IMR-90 (cell line): Measurements from ENCODE around the gene TM7SF2. TPM values are rescaled to one million over a fixed set of nuclear protein-coding genes. Genes with fewer than 3 reads are reported as not detected.

Experiments
- ATAC-seq: fragments of 200-7000 bp; cut with Tn5 transposase; 2 replicates; pipeline ENCODE4 v1.9.1; 2020; ENCODE audit warnings: low read depth, mild to moderate bottlenecking, moderate library complexity
- BruUV-seq: library from RNA; stranded (reverse); fragments of 400-500 nt; replicated peaks from 2 replicates; lab custom pipeline; 2021; lab: Mats Ljungman, UMichigan
- CTCF ChIA-PET: fragments of 300-600 bp; formaldehyde crosslinking; extraction: SDS; loops from one replicate; lab custom pipeline; 2021; ENCODE audit warnings: antibody characterized with exemption; lab: Yijun Ruan, JAX
- POLR2A ChIA-PET: fragments of 300-600 bp; sonication (Branson Sonifier 250); formaldehyde crosslinking; loops from one replicate; lab custom pipeline; 2022; ENCODE audit warnings: antibody characterized with exemption; ENCODE audit not compliant: unreplicated experiment; lab: Charles Lee
- DNase-seq: peaks from one replicate; pipeline ENCODE4 v3.0.0; 2013
- H2AFZ ChIP-seq: replicated peaks from 2 replicates; pipeline ENCODE3; 2013; ENCODE audit warnings: low read length, mild to moderate bottlenecking; ENCODE audit not compliant: poor library complexity
- H2AK5ac ChIP-seq: 2 replicates; pipeline ENCODE4 v1.6.1; 2013; ENCODE audit warnings: low read depth, low read length, inconsistent platforms
- H2AK9ac ChIP-seq: replicated peaks from 2 replicates; pipeline ENCODE3; 2013; ENCODE audit warnings: mild to moderate bottlenecking, low read depth, low read length, moderate library complexity; ENCODE audit not compliant: poor library complexity
- H2BK120ac ChIP-seq: 2 replicates; pipeline ENCODE4 v1.6.1; 2013; ENCODE audit warnings: low read depth, low read length, inconsistent platforms
- H2BK15ac ChIP-seq: 3 replicates; pipeline ENCODE4 v1.6.1; 2013; ENCODE audit warnings: low read depth, low read length, inconsistent platforms
- H2BK20ac ChIP-seq: 2 replicates; pipeline ENCODE4 v1.6.1; 2013; ENCODE audit warnings: low read depth, mild to moderate bottlenecking, inconsistent platforms, low read length, moderate library complexity
- H2BK5ac ChIP-seq: 2 replicates; pipeline ENCODE4 v1.6.1; 2013; ENCODE audit warnings: mild to moderate bottlenecking, low read depth, low read length, inconsistent platforms; ENCODE audit not compliant: poor library complexity, severe bottlenecking
- H3K14ac ChIP-seq: replicated peaks from 2 replicates; pipeline ENCODE4 v1.6.1; 2013; ENCODE audit warnings: low read depth, low read length, inconsistent platforms
- H3K18ac ChIP-seq: 2 replicates; pipeline ENCODE4 v1.6.1; 2013; ENCODE audit warnings: low read depth, low read length, control low read depth
- H3K23ac ChIP-seq: 2 replicates; pipeline ENCODE4 v1.6.1; 2013; ENCODE audit warnings: low read depth, low read length, inconsistent platforms
- H3K27ac ChIP-seq: 2 replicates; pipeline ENCODE4 v1.5.1; 2013; ENCODE audit warnings: mild to moderate bottlenecking, control low read depth, low read length; ENCODE audit not compliant: insufficient read depth
- H3K27me3 ChIP-seq: 2 replicates; pipeline ENCODE4 v1.6.1; 2013; ENCODE audit warnings: low read length; ENCODE audit not compliant: control insufficient read depth, insufficient read depth
- H3K36me3 ChIP-seq: 2 replicates; pipeline ENCODE4 v1.6.1; 2013; ENCODE audit warnings: low read length, mixed read lengths; ENCODE audit not compliant: control insufficient read depth, insufficient read depth
- H3K4ac ChIP-seq: 2 replicates; pipeline ENCODE4 v1.6.1; 2013; ENCODE audit warnings: low read depth, low read length, inconsistent platforms
- H3K4me1 ChIP-seq: 2 replicates; pipeline ENCODE4 v1.6.1; 2013; ENCODE audit warnings: low read length, mixed read lengths; ENCODE audit not compliant: control insufficient read depth, insufficient read depth
- H3K4me2 ChIP-seq: 2 replicates; pipeline ENCODE4 v1.6.1; 2013; ENCODE audit warnings: low read depth, mild to moderate bottlenecking, control low read depth, low read length, moderate library complexity
- H3K4me3 ChIP-seq: 2 replicates; pipeline ENCODE4 v1.5.1; 2013; ENCODE audit warnings: low read depth, mild to moderate bottlenecking, control low read depth, low read length, moderate library complexity; ENCODE audit not compliant: insufficient read depth
- H3K56ac ChIP-seq: 2 replicates; pipeline ENCODE4 v1.6.1; 2013; ENCODE audit warnings: low read length, inconsistent platforms; ENCODE audit not compliant: insufficient read depth; ENCODE audit errors: extremely low read depth
- H3K79me1 ChIP-seq, 2 experiments: 2 replicates each; pipeline ENCODE4 v1.6.1; 2013; ENCODE audit warnings: low read length in 2 of 2, inconsistent platforms in 1 of 2, low read depth in 1 of 2
- H3K9ac ChIP-seq: 2 replicates; pipeline ENCODE4 v1.6.1; 2013; ENCODE audit warnings: low read depth, low read length, control low read depth
- H3K9me1 ChIP-seq: 2 replicates; pipeline ENCODE4 v1.6.1; 2013; ENCODE audit warnings: low read length, inconsistent platforms; ENCODE audit not compliant: insufficient read depth
- H3K9me3 ChIP-seq: 2 replicates; pipeline ENCODE4 v1.6.1; 2013; ENCODE audit warnings: low read length; ENCODE audit not compliant: control insufficient read depth, insufficient read depth
- H4K20me1 ChIP-seq: 2 replicates; pipeline ENCODE4 v1.6.1; 2013; ENCODE audit warnings: low read length, inconsistent platforms; ENCODE audit not compliant: insufficient read depth
- H4K5ac ChIP-seq: 2 replicates; pipeline ENCODE4 v1.6.1; 2013; ENCODE audit warnings: mild to moderate bottlenecking, low read depth, low read length, control low read depth
- H4K8ac ChIP-seq, 2 experiments: 2 replicates each; pipeline ENCODE4 v1.6.1; 2013; ENCODE audit warnings: low read depth in 2 of 2, low read length in 2 of 2, control low read depth in 1 of 2, inconsistent platforms in 1 of 2
- H4K91ac ChIP-seq: 2 replicates; pipeline ENCODE4 v1.6.1; 2013; ENCODE audit warnings: low read depth, low read length, inconsistent platforms; ENCODE audit not compliant: insufficient read depth
- BHLHE40 ChIP-seq: fragments of 150-350 bp; IDR thresholded peaks from 2 replicates; pipeline ENCODE4 v1.6.1; 2016; ENCODE audit warnings: mild to moderate bottlenecking, low read depth, low read length
- CHD1 ChIP-seq: IDR thresholded peaks from 2 replicates; pipeline ENCODE4 v1.6.1; 2012; ENCODE audit warnings: low read depth, low read length, improper control_type of control experiment
- CTCF ChIP-seq: conservative IDR thresholded peaks from 2 replicates; pipeline ENCODE4 v1.5.1; 2012; ENCODE audit warnings: mild to moderate bottlenecking, low read depth, low read length, improper control_type of control experiment
- ELK1 ChIP-seq: fragments of 150-350 bp; IDR thresholded peaks from 2 replicates; pipeline ENCODE4 v1.6.1; 2016; ENCODE audit warnings: low read depth, mild to moderate bottlenecking, low read length, moderate library complexity, borderline replicate concordance
- MAFK ChIP-seq: IDR thresholded peaks from 2 replicates; pipeline ENCODE4 v1.6.1; 2012; ENCODE audit warnings: low read depth, low read length, improper control_type of control experiment
- MAZ ChIP-seq: IDR thresholded peaks from 2 replicates; pipeline ENCODE4 v1.6.1; 2012; ENCODE audit warnings: low read depth, mild to moderate bottlenecking, low read length, improper control_type of control experiment, moderate library complexity, borderline replicate concordance
- MXI1 ChIP-seq: IDR thresholded peaks from 2 replicates; pipeline ENCODE4 v1.6.1; 2012; ENCODE audit warnings: low read depth, mild to moderate bottlenecking, low read length, moderate library complexity, borderline replicate concordance
- NFE2L2 ChIP-seq: fragments of 150-350 bp; IDR thresholded peaks from 2 replicates; pipeline ENCODE4 v1.6.1; 2016; ENCODE audit warnings: low read depth, mild to moderate bottlenecking, low read length
- POLR2A ChIP-seq: IDR thresholded peaks from 2 replicates; pipeline ENCODE4 v1.6.1; 2012; ENCODE audit warnings: mild to moderate bottlenecking, low read depth, low read length
- RAD21 ChIP-seq: IDR thresholded peaks from 2 replicates; pipeline ENCODE4 v1.6.1; 2012; ENCODE audit warnings: low read length, improper control_type of control experiment
- RCOR1 ChIP-seq: IDR thresholded peaks from 2 replicates; pipeline ENCODE4 v1.6.1; 2012; ENCODE audit warnings: mild to moderate bottlenecking, low read length, improper control_type of control experiment; ENCODE audit not compliant: insufficient replicate concordance
- RFX5 ChIP-seq: IDR thresholded peaks from 2 replicates; pipeline ENCODE4 v1.8.0; 2012; ENCODE audit warnings: low read depth, mild to moderate bottlenecking, low read length, moderate library complexity
- SMC3 ChIP-seq: fragments of 150-350 bp; IDR thresholded peaks from 2 replicates; pipeline ENCODE4 v1.6.1; 2016; ENCODE audit warnings: low read depth, mild to moderate bottlenecking, antibody characterized with exemption, low read length, moderate library complexity
- USF2 ChIP-seq: fragments of 150-350 bp; IDR thresholded peaks from 2 replicates; pipeline ENCODE4 v1.6.1; 2017; ENCODE audit warnings: mild to moderate bottlenecking, antibody characterized with exemption, low read length, low read depth
- WGBS, 2 experiments: methylation state at CpG; one replicate each; pipeline versions ENCODE4 v1.1.5 to v1.1.7; 2013; ENCODE audit warnings: missing lambda C conversion rate in 2 of 2; ENCODE audit not compliant: insufficient read length in 1 of 2; ENCODE audit errors: extremely low coverage in 2 of 2; 5-methylcytosine and 5-hydroxymethylcytosine counted together
- dilution Hi-C: fragments of 300-500 bp; cut with HindIII; formaldehyde crosslinking; loops from one replicate; pipeline ENCODE4 v1.14.3; 2018; ENCODE audit warnings: low sequenced_read_pairs; ENCODE audit not compliant: unreplicated experiment
- in situ Hi-C: fragments of 300-500 bp; cut with MboI; formaldehyde crosslinking; loops from 3 replicates; pipeline ENCODE4 v1.14.3; 2019; ENCODE audit warnings: low sequenced_read_pairs, inconsistent platforms, mixed read lengths
- intact Hi-C: fragments of 100-400 bp; cut with micrococcal nuclease; formaldehyde crosslinking; loops from 2 replicates; pipeline ENCODE4 v1.10.0; 2022
- polyA plus RNA-seq, 3 experiments: library from polyadenylated mRNA; depleted of rRNA; stranded (reverse); fragments of >200 nt; gene quantifications; 2 replicates each; pipeline ENCODE4 v1.2.3, GENCODE V29; 2012; ENCODE audit warnings: low replicate concordance in 1 of 3
- total RNA-seq: library from RNA; depleted of rRNA; stranded (reverse); fragments of >200 nt; gene quantifications from 2 replicates; pipeline ENCODE4 v1.2.3, GENCODE V29; 2012

Gene TM7SF2
- total and polyA plus RNA-seq, 2 of the 4 experiments (the other 2 are of a cell fraction) = 5.7 to 7.6 TPM

- WGBS, 2 experiments = no CpG with 5 or more reads among the region's 6 CpGs
- DNase-seq = no peak
- intact Hi-C loops = no loop called here
Observed at GRCh38 chr11:65131895-65132237, 20.2 kb downstream of the TM7SF2 start.

More at GRCh38 chr11:65131895-65132237, 20.2 kb downstream of the TM7SF2 start:
- H4K91ac ChIP-seq = no peak overlapping the region
- no peaks in the 10 kb centered on the region for H3K27me3 ChIP-seq
- TF ChIP-seq ELK1 (no peak), MAFK (no peak), CHD1 (no peak), BHLHE40 (no peak), USF2 (no peak), RAD21 (no peak), MAZ (no peak), POLR2A (no peak), SMC3 (no peak), MXI1 (no peak), CTCF (no peak), RFX5 (no peak), NFE2L2 (no peak), RCOR1 (no peak)
- no peak overlapping the region for H2AK5ac ChIP-seq
- peaks cover 21% of the 10 kb centered on the region for H3K9me1 ChIP-seq
- H4K20me1 ChIP-seq = peaks cover 34% of the 10 kb centered on the region
- H2BK120ac ChIP-seq = no peak overlapping the region
- no peak overlapping the region for H2AFZ ChIP-seq
- peaks cover 57% of the 10 kb centered on the region for H3K36me3 ChIP-seq
- H3K27ac ChIP-seq = no peak overlapping the region
- CTCF ChIA-PET = interaction anchor here (0.5 kb wide), 1 partner anchor 253 kb away, joined by 3 read pairs; no protein-coding TSS in a partner anchor
- in situ Hi-C loops = no loop called here
- H3K23ac ChIP-seq = no peak overlapping the region
- POLR2A ChIA-PET = interaction anchor here (1.0 kb wide), 1 partner anchor 10 kb away, joined by 3 read pairs; the partner anchor contains the start of genes FAU and MRPL49
- H3K14ac ChIP-seq = no peak overlapping the region
- no peak overlapping the region for H4K5ac ChIP-seq
- H3K56ac ChIP-seq = no peak overlapping the region
- peaks cover 6% of the 10 kb centered on the region; the same call in 1 of the 2 replicates for H3K4me1 ChIP-seq
- no TSS peak for BruUV-seq
- no peak overlapping the region for H3K4me2 ChIP-seq
- H2AK9ac ChIP-seq = no peak overlapping the region
- H3K79me1 ChIP-seq = peaks cover 24 to 50% of the 10 kb centered on the region in 2 experiments
- no peak overlapping the region for H3K4ac ChIP-seq
- no peak overlapping the region for H3K4me3 ChIP-seq
- no peak for ATAC-seq
- H3K9me3 ChIP-seq = no peaks in the 10 kb centered on the region
- H3K18ac ChIP-seq = no peak overlapping the region
- H2BK20ac ChIP-seq = no peak overlapping the region
- H2BK15ac ChIP-seq = no peak overlapping the region
- no peak overlapping the region for H4K8ac ChIP-seq
- H2BK5ac ChIP-seq = no peak overlapping the region
- dilution Hi-C loops = no loop called here
- no peak overlapping the region for H3K9ac ChIP-seq
